GM13976 (cell line): ENCODE data around the gene LEP.

Experiments
- DNase-seq: peaks from one replicate; pipeline ENCODE4 v3.0.0; 2012; ENCODE audit warnings: low spot score
- in situ Hi-C: fragments of 300-500 bp; cut with MboI; formaldehyde crosslinking; loops from one replicate; pipeline ENCODE4 v1.12.0; 2022; ENCODE audit warnings: low sequenced_read_pairs, mixed read lengths, inconsistent platforms; ENCODE audit not compliant: unreplicated experiment
- TF ChIP-seq, protein P1 (sequence below): IDR thresholded peaks from 2 replicates; pipeline ENCODE4 v1.5.1; 2012; ENCODE audit warnings: borderline replicate concordance, mild to moderate bottlenecking; ENCODE audit not compliant: insufficient read depth; ENCODE audit errors: extremely low read depth, missing control alignments, control extremely low read depth

The LEP gene

DNA sequence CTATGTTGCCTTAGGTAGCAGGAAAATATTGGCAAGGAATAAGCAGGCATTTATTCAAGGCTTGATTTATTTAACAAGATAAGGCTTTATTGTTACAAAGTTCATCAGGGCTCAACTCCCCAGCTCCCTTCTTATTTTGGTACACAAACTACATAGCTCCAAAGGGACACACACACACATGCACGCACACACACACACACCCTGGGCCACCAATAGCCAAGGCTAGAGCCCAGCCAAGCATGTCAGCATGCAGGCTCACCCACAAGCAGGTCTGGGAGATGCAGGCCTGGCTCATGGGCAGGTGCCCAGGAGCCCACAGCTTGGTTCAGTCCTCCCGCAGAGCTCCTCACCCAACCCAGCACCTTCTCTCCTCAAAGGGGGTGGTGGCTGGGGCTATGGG is 23.4 kb downstream of the LEP start:
- no peak for DNase-seq
- in situ Hi-C loops: no loop called here
- TF ChIP-seq, protein P1, sequence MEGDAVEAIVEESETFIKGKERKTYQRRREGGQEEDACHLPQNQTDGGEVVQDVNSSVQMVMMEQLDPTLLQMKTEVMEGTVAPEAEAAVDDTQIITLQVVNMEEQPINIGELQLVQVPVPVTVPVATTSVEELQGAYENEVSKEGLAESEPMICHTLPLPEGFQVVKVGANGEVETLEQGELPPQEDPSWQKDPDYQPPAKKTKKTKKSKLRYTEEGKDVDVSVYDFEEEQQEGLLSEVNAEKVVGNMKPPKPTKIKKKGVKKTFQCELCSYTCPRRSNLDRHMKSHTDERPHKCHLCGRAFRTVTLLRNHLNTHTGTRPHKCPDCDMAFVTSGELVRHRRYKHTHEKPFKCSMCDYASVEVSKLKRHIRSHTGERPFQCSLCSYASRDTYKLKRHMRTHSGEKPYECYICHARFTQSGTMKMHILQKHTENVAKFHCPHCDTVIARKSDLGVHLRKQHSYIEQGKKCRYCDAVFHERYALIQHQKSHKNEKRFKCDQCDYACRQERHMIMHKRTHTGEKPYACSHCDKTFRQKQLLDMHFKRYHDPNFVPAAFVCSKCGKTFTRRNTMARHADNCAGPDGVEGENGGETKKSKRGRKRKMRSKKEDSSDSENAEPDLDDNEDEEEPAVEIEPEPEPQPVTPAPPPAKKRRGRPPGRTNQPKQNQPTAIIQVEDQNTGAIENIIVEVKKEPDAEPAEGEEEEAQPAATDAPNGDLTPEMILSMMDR: no peak

DNA sequence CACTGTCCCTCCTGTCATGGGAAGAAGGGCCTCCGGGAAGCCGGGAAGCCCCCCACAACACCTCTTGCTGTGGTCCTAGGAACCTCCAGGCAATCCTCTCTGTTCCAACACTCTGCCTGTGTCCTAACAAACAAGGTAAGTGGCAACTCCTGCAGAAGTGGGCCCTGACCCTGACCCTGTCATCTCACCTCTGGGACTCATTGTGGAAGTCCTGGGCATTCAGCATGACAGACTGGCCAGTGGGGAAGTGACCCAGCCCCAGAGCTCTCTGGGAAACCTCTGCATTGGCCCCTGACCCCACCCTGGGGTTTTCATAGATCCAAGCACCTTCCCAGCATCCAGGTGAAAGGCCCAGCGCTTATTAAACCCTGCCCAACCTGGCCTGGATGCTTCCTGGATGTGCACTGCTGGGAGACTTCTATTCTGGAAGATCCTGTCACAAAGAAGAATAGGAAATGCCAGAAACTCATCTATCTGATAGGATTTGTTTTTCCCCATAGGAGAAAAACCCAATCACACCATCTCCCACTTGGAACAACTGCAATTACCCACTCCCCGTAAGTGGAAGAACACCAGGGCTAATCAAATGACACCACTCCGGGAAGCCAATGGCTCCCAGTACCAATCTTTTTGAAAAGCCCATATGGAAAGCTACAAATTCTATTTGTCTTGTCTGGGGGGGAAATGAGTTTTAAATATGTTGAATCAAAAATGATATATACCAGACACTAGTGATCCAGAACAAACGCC is 24.3 kb downstream of the LEP start:
- TF ChIP-seq, protein P1: no peak
- no peak for DNase-seq
- in situ Hi-C loops: no loop called here

DNA sequence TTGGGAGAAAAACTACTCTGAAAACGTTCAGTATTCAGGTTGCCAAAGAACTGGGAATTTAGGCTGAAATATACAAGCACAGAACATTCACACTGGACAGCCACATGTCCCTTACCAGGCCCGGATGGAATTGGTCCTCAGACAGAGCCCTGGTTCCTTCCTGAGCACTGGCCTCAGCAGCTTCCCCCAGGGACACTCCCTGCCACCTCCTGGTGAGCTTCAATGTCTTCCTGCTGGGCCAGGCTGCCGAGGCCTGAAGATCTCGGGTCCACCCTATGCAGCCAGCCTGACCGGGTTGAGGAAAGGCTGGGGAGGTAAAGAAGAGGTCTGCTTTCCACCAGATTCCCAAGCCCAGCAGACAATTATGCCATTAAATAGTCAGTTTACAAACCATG is 24.8 kb downstream of the LEP start:
- no peak for DNase-seq
- TF ChIP-seq, protein P1: no peak
- in situ Hi-C loops: no loop called here

DNA sequence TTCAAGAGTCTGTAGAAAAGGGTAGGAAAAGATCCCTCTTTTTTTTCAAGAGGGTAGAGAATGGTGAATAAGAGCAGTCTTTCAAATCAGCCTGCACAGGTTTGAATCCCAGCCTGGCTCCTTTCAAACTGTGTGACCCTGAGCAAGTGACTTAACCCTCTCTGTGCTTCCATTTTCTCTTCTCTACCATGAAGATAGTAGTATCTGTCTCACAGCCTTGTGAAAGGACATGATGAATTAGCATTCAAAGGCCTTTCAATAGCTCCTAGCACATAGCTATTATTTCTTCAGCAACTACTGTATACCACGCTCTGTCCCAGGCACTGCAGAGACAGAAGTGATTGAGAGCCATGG is 25.4 kb downstream of the LEP start:
- TF ChIP-seq, protein P1: no peak

DNA sequence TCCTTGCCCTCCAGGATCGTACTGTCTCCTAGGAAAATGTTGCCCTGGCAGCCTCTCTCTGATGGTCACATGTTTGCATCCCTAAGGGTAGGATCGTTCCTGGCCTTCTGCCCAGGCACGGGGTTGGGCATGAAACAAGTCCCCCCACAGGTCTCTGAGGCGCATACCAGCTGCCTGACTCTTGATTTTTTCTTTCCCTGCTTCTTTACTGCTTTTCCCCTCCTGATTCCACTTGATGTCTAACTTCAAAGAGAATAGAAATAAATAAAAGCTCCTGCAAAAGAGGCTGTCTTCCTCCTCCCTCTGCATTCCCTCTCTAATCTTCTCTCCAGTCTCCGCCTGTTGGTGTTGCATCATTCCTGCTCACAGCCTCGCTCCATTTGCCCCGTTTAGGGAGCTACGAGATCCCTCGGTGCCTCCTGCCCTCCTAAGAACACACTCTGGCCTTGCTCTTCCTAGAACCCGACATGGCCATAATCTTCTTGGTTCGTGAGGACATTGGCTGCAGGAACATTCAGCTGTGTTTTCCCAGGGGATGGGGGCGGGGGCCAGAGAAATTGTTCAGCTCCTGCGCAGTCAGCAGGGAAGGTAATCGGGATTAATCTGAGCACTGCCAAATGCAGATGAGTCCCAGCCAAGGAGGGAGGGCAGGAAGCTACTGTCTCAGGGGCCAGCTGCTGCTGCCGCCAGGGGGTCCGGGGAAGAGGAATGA is 26.0 kb downstream of the LEP start:
- in situ Hi-C loops: no loop called here
- TF ChIP-seq, protein P1: no peak
- DNase-seq: no peak

More for the DNA sequence above, 25.4 kb downstream of the LEP start:
- DNase-seq: no peak
- in situ Hi-C loops: no loop called here

DNA sequence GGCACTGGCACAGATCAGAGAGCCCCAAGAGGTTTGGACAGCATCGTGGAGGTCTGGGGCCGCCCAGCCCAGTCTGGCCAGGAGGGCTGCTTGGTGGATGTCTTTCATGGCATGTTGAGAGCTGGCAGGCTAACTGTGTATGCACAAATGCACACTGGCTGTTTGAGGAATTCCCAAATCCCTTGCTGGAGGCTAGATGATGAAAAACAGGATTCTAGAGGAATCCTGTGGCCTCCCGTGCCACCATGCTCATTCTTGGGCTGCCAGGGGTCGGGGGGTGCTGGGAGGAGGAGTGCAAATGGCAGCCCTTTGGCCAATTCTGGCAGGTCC is 26.5 kb downstream of the LEP start:
- no peak for DNase-seq
- in situ Hi-C loops: no loop called here
- TF ChIP-seq, protein P1: no peak
